ENCODE measurements around the gene RFTN1.

RFTN1 gene

DNA sequence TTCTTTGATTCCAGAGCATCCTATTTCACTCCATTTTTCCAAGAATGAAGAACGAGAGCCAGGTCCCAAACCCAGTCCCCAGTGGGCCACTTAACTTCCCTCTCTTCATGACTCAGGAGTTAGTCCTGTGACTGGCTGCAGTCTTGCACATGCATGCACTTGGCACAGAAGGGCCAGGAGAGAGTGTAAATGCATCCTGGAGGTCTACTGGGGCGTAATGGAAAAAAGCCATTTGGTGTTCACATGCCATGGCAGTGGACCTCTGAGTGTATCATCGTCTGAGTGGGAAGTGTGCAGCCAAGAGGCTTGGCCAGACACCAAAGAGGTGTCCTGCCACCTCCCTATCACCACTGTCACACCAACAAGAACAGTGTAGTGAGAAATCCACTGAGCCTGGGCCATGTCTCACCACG lies 15.1 kb upstream of the RFTN1 start:
- H3K36me3 ChIP-seq (ENCODE audit: insufficient read depth, low read length) = no peaks in the 10 kb centered on the region
- H3K4me2 ChIP-seq (ENCODE audit: low read depth, low read length, poor library complexity, severe bottlenecking) = no peak overlapping the region
- no peaks in the 10 kb centered on the region for H3K9me3 ChIP-seq (ENCODE audit: insufficient read depth, low read depth, low read length)
- H3K4me3 ChIP-seq (ENCODE audit: low read length, poor library complexity, severe bottlenecking) = no peak overlapping the region
- no peaks in the 10 kb centered on the region for H4K20me1 ChIP-seq (ENCODE audit: insufficient read depth, low read length, poor library complexity, severe bottlenecking)
- TF ChIP-seq, protein P1, sequence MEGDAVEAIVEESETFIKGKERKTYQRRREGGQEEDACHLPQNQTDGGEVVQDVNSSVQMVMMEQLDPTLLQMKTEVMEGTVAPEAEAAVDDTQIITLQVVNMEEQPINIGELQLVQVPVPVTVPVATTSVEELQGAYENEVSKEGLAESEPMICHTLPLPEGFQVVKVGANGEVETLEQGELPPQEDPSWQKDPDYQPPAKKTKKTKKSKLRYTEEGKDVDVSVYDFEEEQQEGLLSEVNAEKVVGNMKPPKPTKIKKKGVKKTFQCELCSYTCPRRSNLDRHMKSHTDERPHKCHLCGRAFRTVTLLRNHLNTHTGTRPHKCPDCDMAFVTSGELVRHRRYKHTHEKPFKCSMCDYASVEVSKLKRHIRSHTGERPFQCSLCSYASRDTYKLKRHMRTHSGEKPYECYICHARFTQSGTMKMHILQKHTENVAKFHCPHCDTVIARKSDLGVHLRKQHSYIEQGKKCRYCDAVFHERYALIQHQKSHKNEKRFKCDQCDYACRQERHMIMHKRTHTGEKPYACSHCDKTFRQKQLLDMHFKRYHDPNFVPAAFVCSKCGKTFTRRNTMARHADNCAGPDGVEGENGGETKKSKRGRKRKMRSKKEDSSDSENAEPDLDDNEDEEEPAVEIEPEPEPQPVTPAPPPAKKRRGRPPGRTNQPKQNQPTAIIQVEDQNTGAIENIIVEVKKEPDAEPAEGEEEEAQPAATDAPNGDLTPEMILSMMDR (conservative IDR thresholded peaks at IDR 0.05; ENCODE audit: low read length) = no peak
- no peak for TF ChIP-seq EZH2phosphoT487 (IDR thresholded peaks at IDR 0.05; ENCODE audit: borderline replicate concordance)
- no peaks in the 10 kb centered on the region for H3K79me2 ChIP-seq (ENCODE audit: insufficient read depth, low read length)
- H2AFZ ChIP-seq (ENCODE audit: low read length) = no peak overlapping the region
- H3K9ac ChIP-seq (ENCODE audit: low read depth, low read length, poor library complexity, severe bottlenecking) = peak overlapping the region; percentile 21
- no peaks in the 10 kb centered on the region for H3K27me3 ChIP-seq (ENCODE audit: insufficient read depth, low read length, poor library complexity, severe bottlenecking)
- H3K4me1 ChIP-seq (ENCODE audit: insufficient read depth, low read length, poor library complexity, severe bottlenecking) = peaks cover 12% of the 10 kb centered on the region
- no peaks in the 10 kb centered on the region for H3K9me2 ChIP-seq (replicated peaks; ENCODE audit: low read depth, low read length)
- H3F3A ChIP-seq (ENCODE audit: low read depth) = no peaks in the 10 kb centered on the region

GRCh38 chr3:16528106-16528505 lies 14.6 kb upstream of the RFTN1 start:
- H4K20me1 ChIP-seq (ENCODE audit: insufficient read depth, low read length, poor library complexity, severe bottlenecking) = no peaks in the 10 kb centered on the region
- H3K36me3 ChIP-seq (ENCODE audit: insufficient read depth, low read length) = no peaks in the 10 kb centered on the region
- H3K9ac ChIP-seq (ENCODE audit: low read depth, low read length, poor library complexity, severe bottlenecking) = no peak overlapping the region
- TF ChIP-seq EZH2phosphoT487 (IDR thresholded peaks at IDR 0.05; ENCODE audit: borderline replicate concordance) = no peak
- TF ChIP-seq, protein P1 (conservative IDR thresholded peaks at IDR 0.05; ENCODE audit: low read length) = no peak
- H3F3A ChIP-seq (ENCODE audit: low read depth) = no peaks in the 10 kb centered on the region
- H3K79me2 ChIP-seq (ENCODE audit: insufficient read depth, low read length) = no peaks in the 10 kb centered on the region
- no peaks in the 10 kb centered on the region for H3K9me2 ChIP-seq (replicated peaks; ENCODE audit: low read depth, low read length)
- H3K4me2 ChIP-seq (ENCODE audit: low read depth, low read length, poor library complexity, severe bottlenecking) = no peak overlapping the region
- no peak overlapping the region for H3K4me3 ChIP-seq (ENCODE audit: low read length, poor library complexity, severe bottlenecking)
- H3K27me3 ChIP-seq (ENCODE audit: insufficient read depth, low read length, poor library complexity, severe bottlenecking) = no peaks in the 10 kb centered on the region
- peaks cover 12% of the 10 kb centered on the region for H3K4me1 ChIP-seq (ENCODE audit: insufficient read depth, low read length, poor library complexity, severe bottlenecking)
- no peak overlapping the region for H2AFZ ChIP-seq (ENCODE audit: low read length)
- H3K9me3 ChIP-seq (ENCODE audit: insufficient read depth, low read depth, low read length) = no peaks in the 10 kb centered on the region

GRCh38 chr3:16524196-16524595 lies 10.7 kb upstream of the RFTN1 start:
- H3K4me3 ChIP-seq (ENCODE audit: low read length, poor library complexity, severe bottlenecking) = no peak overlapping the region
- H3K79me2 ChIP-seq (ENCODE audit: insufficient read depth, low read length) = no peaks in the 10 kb centered on the region
- H3K9ac ChIP-seq (ENCODE audit: low read depth, low read length, poor library complexity, severe bottlenecking) = no peak overlapping the region
- H3K36me3 ChIP-seq (ENCODE audit: insufficient read depth, low read length) = no peaks in the 10 kb centered on the region
- H3K9me3 ChIP-seq (ENCODE audit: insufficient read depth, low read depth, low read length) = no peaks in the 10 kb centered on the region
- no peak for TF ChIP-seq EZH2phosphoT487 (IDR thresholded peaks at IDR 0.05; ENCODE audit: borderline replicate concordance)
- TF ChIP-seq, protein P1 (conservative IDR thresholded peaks at IDR 0.05; ENCODE audit: low read length) = no peak
- H3K4me2 ChIP-seq (ENCODE audit: low read depth, low read length, poor library complexity, severe bottlenecking) = no peak overlapping the region
- no peaks in the 10 kb centered on the region for H3K27me3 ChIP-seq (ENCODE audit: insufficient read depth, low read length, poor library complexity, severe bottlenecking)
- H3K9me2 ChIP-seq (replicated peaks; ENCODE audit: low read depth, low read length) = no peaks in the 10 kb centered on the region
- H3K4me1 ChIP-seq (ENCODE audit: insufficient read depth, low read length, poor library complexity, severe bottlenecking) = peaks cover 40% of the 10 kb centered on the region
- no peak overlapping the region for H2AFZ ChIP-seq (ENCODE audit: low read length)
- H4K20me1 ChIP-seq (ENCODE audit: insufficient read depth, low read length, poor library complexity, severe bottlenecking) = no peaks in the 10 kb centered on the region
- H3F3A ChIP-seq (ENCODE audit: low read depth) = no peaks in the 10 kb centered on the region

All from Loucy (cell line).